Ishikawa (cell line): ENCODE measurements around the gene SERINC5.

Source experiments
- CEBPB ChIP-seq: IDR thresholded peaks from 2 replicates; pipeline ENCODE4 v1.6.1; 2012
- EGR1 ChIP-seq: IDR thresholded peaks from 2 replicates; pipeline ENCODE4 v1.6.1; 2012
- EP300 ChIP-seq: IDR thresholded peaks from 2 replicates; pipeline ENCODE4 v1.6.1; 2012; ENCODE audit warnings: borderline replicate concordance
- FOXM1 ChIP-seq: IDR thresholded peaks from 2 replicates; pipeline ENCODE4 v1.6.1; 2012; ENCODE audit warnings: low read depth, borderline replicate concordance
- NFIC ChIP-seq: IDR thresholded peaks from 2 replicates; pipeline ENCODE4 v1.6.1; 2012
- RAD21 ChIP-seq: IDR thresholded peaks from 2 replicates; pipeline ENCODE4 v1.6.1; 2012; ENCODE audit warnings: low read depth
- TAF1 ChIP-seq: IDR thresholded peaks from 2 replicates; pipeline ENCODE4 v1.6.1; 2012; ENCODE audit warnings: low read depth, mild to moderate bottlenecking
- TCF12 ChIP-seq: IDR thresholded peaks from 2 replicates; pipeline ENCODE4 v1.6.1; 2012; ENCODE audit warnings: low read depth
- YY1 ChIP-seq: IDR thresholded peaks from 2 replicates; pipeline ENCODE4 v1.6.1; 2012; ENCODE audit warnings: low read depth
- TF ChIP-seq, protein P1 (sequence below): IDR thresholded peaks from 2 replicates; pipeline ENCODE4 v1.6.1; 2012
- TF ChIP-seq, protein P2 (sequence below): IDR thresholded peaks from 2 replicates; pipeline ENCODE4 v1.6.1; 2012

DNA sequence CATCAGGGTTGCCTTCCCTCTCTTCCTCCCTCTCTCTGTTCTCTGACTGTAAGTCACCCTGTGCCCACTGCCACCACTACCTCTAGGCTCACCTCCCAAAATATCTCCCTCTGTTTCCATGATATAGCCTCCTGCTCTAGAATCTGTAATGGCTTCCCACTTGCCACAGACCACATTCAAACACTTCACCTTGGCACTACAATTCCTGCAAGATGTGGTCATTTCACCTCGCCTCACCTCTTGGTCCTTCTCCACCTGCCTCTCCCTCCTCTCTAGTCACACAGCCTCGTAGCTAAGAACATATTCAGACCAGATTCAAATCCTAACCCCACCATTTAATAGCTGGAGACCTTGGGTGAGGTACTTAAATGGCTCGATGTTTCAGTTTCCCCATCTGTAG lies 56.9 kb downstream of the SERINC5 start:
- TF ChIP-seq, protein P1, sequence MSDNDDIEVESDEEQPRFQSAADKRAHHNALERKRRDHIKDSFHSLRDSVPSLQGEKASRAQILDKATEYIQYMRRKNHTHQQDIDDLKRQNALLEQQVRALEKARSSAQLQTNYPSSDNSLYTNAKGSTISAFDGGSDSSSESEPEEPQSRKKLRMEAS: no peak
- TF ChIP-seq EP300 (no peak), CEBPB (no peak), FOXM1 (no peak), NFIC (no peak), EGR1 (no peak), TAF1 (no peak), TCF12 (no peak), RAD21 (no peak), YY1 (no peak)
- TF ChIP-seq, protein P2, sequence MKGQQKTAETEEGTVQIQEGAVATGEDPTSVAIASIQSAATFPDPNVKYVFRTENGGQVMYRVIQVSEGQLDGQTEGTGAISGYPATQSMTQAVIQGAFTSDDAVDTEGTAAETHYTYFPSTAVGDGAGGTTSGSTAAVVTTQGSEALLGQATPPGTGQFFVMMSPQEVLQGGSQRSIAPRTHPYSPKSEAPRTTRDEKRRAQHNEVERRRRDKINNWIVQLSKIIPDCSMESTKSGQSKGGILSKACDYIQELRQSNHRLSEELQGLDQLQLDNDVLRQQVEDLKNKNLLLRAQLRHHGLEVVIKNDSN: no peak
